ENCODE results near the gene MTMR3.

MTMR3 gene

GRCh38 chr22:29871684-29872083 lies 11.3 kb upstream of the MTMR3 start:
- no peak for DNase-seq

DNA sequence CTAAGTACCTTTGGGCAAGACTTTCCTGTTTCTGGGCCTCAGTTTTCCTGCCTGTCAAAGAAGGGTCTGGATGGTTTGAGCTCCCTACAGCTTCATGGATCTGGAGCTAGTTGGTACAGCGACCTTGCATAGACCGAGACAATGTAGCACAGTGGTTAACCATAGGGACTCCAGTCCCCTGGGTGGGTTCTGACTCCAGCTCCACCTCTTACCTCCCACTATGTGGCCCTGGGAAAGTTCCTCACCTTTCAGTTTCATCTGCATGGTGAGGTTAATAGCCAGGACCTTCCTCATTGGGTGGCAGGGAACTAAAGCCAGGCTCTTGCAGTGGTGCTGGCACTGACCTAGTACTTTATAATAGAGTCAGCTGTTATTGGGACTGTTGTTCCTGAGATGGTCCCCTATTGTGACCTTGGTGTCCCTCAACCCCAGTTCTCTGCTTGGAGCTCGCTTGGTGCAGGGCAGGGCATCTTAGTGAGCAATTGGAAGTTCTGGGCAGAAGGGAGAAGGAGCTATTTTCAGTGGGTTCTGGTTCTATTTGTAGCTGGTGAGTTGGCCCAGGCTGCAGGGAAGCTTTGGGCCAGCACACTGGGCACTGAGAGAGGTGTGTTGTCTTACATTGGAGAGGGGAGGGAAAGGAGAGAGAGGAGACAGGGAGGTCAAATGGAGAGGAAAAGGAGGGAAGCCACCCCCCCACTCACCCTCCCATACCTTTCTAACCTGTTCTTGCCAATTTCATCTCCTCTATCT lies 10.7 kb upstream of the MTMR3 start:
- DNase-seq = no peak

DNA sequence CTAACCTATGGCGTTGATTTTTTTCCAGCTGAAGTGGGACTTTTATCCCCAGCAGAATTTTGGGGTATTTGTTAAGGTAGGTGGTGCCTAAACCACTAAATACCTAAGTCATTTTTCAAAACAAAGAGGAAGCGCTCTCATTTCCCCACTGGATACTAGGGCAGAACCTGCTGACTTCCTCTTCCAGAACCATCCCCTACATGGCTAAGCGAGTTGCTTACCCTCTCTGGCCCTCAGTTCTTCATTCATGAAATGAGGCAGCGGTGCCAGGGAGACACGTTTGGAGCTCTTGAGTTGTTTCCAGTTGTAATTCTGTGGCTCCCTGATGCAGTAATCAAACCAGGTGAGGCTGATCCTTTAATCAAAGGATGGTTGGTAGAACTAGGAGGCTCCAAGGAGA lies 10.0 kb upstream of the MTMR3 start:
- DNase-seq = no peak

- no peak for DNase-seq
Measured at GRCh38 chr22:29873943-29874342, 9.0 kb upstream of the MTMR3 start.

- DNase-seq = no peak
Measured at GRCh38 chr22:29877620-29878019, 5.4 kb upstream of the MTMR3 start.

DNA sequence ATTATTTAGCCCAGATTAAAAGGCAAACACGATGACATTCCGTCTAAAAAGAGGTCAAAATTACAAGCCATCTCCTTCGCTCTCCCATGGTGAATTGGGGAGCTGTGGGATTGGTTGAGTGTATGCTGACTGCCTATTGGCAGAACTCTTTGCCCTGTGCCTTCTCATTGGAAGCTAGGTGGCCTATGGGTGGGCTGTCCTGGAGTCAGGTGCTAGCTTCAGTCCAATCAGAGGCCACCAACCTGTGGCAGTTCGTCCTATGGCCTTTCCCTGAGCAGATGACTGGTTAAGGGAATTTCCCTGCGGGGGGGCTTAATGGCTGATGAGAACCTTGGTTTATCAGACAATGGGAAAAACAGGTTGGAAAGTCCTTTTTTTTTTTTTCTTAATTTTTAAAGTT lies 3.2 kb upstream of the MTMR3 start:
- DNase-seq = no peak

DNA sequence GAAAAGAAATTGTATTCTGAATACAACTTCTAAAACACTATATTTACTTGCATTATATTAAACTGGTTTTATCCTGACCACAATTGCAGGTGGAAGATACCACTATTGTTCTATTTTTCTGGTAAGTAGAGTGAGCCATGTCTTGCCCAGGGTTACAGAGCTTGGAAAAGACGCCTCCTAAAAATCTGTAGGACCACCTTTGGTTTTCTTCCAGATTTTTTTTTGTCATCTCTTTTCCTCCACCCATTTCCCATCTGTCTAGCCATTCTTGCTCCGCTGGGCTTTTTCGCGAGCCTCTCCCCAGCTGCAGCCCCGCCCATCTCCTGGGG lies 294 bp upstream of the MTMR3 start:
- DNase-seq = no peak

GRCh38 chr22:29883775-29884097 lies 762 bp downstream of the MTMR3 start:
- no peak for DNase-seq

DNA sequence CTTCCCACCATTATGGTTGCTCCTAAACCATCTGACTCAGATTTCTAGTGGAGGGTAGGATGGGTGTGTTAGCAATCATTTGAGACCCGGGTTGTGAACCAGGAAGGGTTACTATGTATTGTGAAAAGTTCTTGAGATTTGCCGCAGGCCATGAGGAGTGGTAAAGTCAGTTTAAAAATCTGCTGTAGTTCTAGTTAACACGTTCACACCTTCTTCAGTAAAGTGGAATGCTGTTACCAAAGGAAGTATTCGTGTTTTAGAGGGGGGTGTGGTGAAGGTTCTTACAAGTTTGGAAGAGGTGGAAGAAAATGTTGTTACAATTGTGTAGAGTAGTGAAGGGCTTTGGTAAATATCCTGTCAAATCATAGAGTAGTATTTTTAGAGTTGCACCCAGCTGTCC lies 2.6 kb downstream of the MTMR3 start:
- DNase-seq = no peak

- no peak for DNase-seq
Measured at GRCh38 chr22:29886596-29886995, 3.6 kb downstream of the MTMR3 start.

DNA sequence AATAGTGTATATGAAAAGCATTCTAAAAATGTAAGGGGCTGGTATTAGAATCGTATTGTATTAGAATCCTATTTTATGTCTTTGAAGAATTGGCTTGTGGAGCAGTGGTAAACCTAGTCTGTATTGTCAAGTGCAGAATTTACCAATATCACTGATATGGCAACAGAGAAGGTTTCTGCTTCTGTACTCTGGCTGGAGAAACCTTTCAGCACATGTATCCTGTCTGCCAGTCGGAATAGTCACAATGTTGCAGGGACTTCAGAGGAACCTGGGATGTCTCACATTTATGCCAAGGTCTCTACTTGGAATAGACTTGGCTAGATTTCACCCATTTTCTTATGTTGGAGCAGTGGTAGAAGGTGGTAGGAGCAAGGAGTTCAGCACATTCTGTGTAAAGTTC lies 4.4 kb downstream of the MTMR3 start:
- DNase-seq = no peak

DNA sequence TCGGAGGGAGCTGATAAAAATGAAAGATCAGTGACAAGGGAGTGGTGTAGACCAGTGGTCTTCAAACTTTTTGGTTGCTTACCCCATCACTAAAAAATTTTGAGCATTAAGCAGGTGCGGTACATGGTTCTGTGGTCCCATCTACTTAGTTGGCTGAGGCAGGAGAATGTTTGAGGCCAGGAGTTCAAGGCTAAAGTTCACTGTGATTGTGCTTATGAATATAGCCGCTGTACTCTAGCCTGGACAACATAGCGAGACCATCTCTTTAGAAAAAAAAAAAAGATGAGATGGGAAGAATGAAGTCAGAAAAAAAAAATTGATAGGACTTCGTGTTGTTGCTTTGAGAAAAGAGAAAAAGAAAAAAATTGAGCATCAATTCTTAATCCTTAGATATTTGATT lies 7.8 kb downstream of the MTMR3 start:
- DNase-seq = no peak

GRCh38 chr22:29892315-29893156 lies 9.6 kb downstream of the MTMR3 start:
- DNase-seq = no peak

- no peak for DNase-seq
Measured at GRCh38 chr22:29901354-29901753, 18.4 kb downstream of the MTMR3 start.

DNA sequence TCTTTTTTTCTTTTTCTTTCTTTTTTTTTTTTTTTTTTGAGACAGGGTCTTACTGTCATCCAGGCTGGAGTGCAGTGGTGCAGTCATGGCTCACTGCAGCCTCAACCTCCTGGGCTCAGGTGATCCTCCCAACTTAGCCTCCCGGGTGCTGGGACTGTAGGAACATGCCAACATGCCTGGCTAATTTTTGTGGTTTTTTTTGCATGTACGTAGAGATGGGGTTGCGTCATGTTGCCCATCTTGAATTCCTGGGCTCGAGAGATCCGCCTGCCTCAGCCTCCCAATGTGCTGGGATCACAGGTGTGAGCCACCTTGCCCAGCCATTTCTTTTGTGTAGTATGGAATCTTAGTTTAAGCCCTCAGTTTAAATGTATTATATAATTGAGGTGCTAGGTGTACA lies 20.4 kb downstream of the MTMR3 start:
- no peak for DNase-seq

DNA sequence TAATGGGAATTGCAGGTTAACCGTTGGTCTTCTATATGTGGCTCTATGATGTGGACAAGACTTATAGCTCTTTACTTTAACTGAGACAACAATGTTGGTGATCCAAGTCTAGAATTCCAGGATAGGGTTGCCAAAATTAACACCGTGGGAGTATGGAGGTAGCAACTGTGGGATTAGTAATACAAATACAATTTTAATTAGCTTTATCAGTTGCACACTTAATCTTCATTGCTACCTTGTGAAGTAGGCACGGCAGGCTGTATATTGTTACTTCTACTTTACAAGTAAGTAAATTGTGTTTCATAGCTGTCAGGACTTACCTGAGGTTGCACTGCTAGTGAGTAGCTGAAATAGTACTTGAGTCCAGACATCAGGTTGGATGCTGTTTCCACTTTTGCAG lies 21.0 kb downstream of the MTMR3 start:
- DNase-seq = no peak

DNA sequence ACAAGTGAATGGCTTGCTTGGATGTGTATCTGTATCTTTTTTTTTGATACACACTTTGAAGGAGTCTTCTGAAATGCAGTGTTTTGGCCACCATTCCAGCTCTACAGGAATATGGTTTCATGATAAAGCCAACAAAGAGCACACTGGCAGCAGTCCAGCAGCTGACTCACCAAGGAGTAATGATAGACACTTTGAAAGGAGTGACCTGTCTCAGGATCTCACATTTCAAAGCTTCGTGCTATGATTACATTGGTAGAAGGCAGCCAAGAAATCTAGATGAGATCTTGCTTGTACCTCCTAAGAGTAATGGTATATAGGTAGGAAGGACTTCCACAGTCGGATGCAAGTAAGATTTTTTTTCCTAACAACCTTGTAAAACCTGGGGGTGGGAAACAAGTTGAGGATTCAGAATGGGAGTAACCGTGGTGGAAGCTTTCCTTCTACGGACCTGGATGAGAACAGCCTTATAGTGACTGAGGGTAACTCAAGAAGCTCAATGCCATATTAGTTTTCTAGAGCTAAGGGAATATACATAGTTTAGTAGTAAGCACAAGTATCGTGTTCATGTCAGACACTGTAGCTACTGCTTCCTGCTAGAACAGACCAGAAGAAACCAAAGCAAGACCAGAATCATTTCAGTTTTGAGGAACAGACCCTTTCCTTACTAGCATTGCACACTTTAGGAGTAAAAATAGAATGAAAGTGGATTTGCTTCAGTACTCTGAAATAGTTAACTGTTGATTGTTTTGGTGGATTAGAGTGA lies 25.0 kb downstream of the MTMR3 start:
- no peak for DNase-seq

- no peak for DNase-seq
Measured at GRCh38 chr22:29912141-29912540, 29.2 kb downstream of the MTMR3 start.

- DNase-seq = no peak
Measured at GRCh38 chr22:29912605-29913398, 29.8 kb downstream of the MTMR3 start.

DNA sequence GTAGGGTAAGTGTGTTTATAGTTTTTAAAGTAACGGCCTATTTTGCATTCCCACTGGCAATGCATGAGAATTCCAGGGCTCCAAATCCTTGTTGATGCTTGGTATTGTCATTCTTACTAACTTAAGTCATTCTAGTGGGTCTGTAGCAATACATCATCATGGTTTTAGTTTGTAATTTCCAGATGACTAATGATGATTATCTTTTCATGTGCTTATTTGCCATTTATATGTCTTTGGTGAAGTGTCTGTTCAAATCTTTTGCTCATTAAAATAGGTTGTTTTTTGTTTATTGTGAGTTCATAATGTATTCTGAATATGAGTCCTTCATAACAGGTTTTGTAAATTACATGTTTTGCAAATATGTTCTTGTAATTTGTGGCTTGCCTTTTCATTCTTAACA lies 31.2 kb downstream of the MTMR3 start:
- no peak for DNase-seq

DNA sequence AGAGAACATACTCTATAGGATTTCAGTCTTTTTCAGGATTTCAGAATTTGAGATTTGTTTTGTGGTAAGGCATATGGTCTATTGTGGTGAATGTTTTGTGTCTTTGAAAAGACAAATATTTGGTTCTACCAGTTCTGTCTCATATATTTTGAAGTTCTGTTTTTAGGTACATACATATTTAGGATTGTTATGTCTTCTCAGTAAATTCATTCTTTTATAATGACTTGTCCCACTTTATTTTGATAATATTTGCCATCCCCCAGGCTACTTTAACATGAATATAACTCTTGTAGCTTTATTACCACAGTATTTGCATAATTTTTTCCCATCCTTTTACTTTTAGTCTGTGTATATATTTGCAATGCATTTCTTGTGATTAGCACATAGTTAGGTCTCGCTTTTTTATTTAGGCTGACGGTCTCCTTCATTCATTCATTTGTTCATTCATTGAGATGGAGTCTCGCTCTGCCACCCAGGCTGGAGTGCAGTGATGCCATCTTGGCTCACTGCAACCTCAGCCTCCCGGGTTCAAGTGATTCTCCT lies 32.1 kb downstream of the MTMR3 start:
- DNase-seq = no peak

GRCh38 chr22:29916007-29916544 lies 33.1 kb downstream of the MTMR3 start:
- peak; percentile 1 for DNase-seq
